Inflammatory macrophage treated with lipopolysaccharide for 4 hours (primary cell): Measurements from ENCODE around the gene AKT3.

ENCODE experiments used
- DNase-seq: peaks from one replicate; pipeline ENCODE4 v3.0.0-alpha.2; 2020

AKT3 gene

DNA sequence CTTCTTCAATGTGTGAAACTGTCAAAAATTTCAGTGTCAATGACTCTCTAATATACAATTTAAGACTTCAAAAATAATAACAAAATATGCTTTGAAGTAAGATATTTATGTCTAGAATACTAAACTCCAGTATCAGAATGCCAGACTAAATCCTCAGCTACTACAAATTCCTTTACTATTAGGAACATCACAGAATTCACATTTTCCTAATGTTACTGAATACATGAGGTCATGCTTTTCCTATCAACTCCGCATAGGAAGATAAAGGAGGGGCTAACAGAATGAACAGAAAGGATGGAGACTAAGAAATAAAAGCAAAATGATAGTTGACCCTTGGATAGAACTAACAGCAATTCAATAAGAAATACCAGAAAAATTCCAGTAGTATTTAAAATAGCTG is 301.5 kb downstream of the AKT3 start:
- no peak for DNase-seq

GRCh38 chr1:243547891-243548290 is 302.2 kb downstream of the AKT3 start:
- no peak for DNase-seq

- no peak for DNase-seq
Observed at GRCh38 chr1:243546457-243546856, 303.6 kb downstream of the AKT3 start.

GRCh38 chr1:243543501-243543900 is 306.5 kb downstream of the AKT3 start:
- DNase-seq = no peak

DNA sequence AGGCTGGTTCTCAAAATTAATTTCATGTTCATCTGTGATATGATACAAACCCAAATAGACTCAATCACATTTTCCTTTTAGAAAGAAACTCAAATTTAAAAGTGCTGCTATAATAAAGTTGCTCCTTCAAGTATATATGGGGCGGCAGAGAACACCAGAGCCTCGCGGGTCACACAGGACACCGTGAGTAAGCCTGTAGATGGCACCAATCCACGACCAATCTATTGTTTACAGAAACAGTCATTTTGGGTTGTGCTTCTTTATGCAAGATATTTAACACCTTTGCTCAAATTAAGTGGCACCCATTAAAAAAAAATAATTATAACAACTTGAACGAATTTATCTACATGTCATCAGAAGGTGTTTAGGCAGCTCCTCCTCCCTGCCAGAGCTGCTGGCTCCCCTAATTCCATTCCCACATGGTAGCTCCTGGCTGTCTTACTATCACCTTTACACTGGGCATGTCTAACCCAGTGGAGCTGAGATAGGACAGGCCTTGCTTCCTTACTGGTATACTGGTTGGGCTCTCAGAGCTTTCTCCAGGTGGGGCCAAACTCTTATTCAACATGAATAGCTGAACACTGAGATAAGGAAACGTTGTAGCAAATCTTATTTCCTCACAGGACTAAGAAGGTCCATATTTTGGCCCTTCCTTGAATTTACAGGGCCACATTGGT is 307.2 kb downstream of the AKT3 start:
- DNase-seq = no peak

- DNase-seq = no peak
Observed at GRCh38 chr1:243539636-243540035, 310.4 kb downstream of the AKT3 start.

GRCh38 chr1:243535014-243535413 is 315.0 kb downstream of the AKT3 start:
- no peak for DNase-seq

DNA sequence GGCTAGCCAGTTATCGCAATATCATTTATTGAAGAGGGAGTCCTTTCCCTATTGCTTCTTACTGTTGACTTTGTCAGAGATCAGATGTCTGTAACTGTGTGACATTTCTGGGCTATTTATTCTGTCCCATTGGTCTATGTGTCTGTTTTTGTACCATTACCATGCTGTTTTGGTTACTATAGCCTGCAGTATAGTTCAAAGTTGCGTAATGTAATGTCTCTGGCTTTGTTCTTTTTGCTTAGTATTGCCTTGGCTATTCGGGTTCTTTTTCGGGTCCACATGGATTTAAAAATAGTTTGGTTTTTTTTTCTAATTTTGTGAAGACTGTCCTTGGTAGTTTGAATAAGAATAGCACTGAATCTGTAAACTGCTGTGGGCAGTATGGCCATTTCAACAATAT is 320.5 kb downstream of the AKT3 start:
- no peak for DNase-seq

GRCh38 chr1:243528459-243529121 is 321.5 kb downstream of the AKT3 start:
- no peak for DNase-seq

- DNase-seq = no peak
Observed at GRCh38 chr1:243526180-243526579, 323.9 kb downstream of the AKT3 start.

GRCh38 chr1:243525085-243525487 is 325.0 kb downstream of the AKT3 start:
- DNase-seq = no peak

- no peak for DNase-seq
Observed at GRCh38 chr1:243523766-243524165, 326.3 kb downstream of the AKT3 start.

DNA sequence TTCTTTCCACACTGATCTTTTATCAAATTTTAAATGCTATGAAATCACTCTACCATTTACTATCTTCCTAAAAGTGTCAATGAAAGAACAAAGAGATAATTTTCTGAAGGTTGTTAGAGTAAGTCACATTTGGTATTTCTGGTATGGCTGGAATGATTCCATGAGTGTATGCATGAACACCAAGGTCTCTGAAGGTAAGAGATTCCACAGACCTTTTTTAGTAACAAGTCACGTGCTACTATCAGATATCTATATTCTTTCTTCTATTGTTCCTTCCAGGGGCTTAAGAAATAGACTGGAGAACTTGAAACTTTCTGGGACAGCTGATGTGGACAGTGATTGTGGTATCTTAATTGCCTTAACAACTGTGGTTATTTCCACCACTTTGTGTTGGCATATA is 329.2 kb downstream of the AKT3 start:
- DNase-seq = no peak

- no peak for DNase-seq
Observed at GRCh38 chr1:243514927-243515326, 335.1 kb downstream of the AKT3 start.

- no peak for DNase-seq
Observed at GRCh38 chr1:243513726-243514491, 336.1 kb downstream of the AKT3 start.

DNA sequence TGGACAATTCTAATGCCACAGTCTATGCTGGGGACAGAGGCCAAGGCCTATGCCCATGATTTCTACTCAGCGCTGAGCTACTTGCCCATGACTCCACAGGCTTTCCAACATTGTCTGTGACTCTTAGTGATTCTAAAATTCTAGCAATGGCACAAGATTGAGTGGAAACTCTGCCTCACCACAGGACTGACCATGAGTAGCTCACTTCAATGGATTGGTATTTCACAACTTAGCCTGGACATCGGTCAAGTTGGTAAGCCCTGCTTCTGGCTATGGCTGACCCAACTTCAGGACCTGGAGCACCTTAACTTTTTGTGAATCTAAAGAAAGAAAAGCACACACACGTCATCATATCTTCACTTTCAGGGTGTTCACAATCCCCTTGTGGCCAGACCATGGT is 339.1 kb downstream of the AKT3 start:
- no peak for DNase-seq

DNA sequence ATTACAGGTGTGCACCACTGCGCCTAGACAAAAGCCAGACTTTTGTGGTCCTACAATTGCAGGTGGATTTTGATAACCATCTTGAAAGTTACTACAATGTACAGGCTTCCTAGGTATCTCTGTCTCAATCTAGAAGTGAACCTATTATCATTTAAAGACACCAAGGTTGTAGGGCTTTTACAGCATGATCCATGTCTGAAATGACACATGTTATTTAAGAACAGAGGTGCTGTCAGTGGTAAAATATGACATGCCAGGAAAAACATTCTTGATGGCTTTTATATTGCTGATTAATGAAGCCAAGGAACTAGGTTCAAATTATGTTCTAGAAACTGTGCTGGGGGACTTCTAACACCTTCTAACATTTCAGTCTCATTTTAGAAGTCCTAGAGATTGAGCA is 341.1 kb downstream of the AKT3 start:
- no peak for DNase-seq

DNA sequence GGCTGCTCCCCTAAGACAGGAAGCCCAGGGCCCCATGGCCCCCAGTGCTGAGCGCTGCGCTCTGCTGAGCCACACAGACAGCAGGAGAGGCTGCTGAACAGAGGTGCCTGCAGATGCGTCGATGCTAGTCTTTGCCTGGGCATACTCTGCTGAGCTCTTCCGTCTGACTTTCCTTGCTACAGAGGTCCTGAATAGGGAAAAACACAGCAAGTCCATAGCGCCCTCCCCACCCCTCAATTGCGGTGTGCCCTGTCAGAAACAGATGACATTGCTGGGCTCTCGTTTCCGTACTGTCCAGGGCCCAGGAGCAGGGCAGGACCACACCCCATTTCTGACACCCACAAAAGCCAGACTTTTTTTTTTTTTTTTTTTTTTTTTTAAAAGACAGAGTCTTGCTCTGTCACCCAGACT is 341.7 kb downstream of the AKT3 start:
- no peak for DNase-seq

DNA sequence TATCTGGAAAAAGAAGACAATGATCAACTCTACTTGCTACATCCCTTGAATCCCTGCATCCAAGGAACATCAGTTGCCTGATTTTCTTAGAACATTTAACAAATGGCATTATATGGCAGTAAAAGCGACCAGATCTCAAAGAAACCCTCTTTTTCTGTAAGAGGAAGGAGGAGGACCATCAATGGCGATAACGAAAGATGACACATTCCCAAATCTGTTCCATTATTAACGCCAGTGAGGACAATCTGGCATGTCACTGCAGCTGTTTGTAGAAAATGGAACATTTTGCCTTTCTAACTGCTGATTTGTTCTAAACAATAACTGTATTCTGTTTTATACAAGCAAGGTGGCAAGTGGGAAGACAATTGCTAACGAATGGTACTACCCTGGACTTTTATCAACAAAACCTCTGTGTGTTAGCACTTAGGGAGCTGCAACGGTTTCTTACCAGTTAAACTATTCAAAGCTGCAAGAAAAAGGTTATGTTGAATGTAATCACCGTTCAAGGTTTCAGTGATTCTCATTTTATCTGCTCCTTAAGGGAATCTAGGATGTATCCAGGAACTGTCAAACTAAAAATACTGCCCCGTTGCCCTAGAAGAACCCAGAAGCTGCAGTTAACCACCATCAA is 342.3 kb downstream of the AKT3 start:
- no peak for DNase-seq

DNA sequence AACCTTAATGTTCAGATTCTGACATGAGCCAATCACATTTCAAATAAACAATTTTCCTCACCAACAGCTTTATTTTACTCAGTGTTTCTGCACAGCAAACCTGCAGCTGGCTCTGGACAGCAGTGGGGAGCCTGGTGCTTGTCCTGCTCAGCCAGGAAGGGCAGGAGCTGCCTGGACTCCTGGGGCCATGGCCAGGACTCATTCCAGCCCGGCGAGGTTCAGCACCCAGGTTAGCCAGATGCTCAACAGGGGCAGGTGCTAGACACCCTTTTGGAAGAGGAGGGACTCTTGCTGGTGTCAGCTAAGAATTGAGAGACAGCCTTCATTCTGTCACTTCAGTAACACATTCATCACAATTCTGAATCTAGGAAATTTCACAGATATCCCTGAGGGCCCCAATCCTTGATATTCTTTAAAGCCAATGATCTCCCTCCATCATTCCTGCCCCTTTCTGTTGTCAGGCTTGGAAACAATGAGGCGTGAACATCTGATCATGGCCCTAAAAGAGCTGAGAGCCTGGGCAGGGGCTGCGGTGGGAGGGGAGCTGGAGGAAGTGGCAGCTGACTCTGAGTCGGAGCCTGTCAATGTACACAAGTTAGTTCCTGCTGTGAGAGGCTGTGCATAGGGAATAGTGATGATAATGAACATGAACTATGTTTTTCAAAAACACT is 342.9 kb downstream of the AKT3 start:
- peak; percentile 37 for DNase-seq

GRCh38 chr1:243505986-243506689 is 343.9 kb downstream of the AKT3 start:
- DNase-seq = no peak

- no peak for DNase-seq
Observed at GRCh38 chr1:243503155-243503554, 346.9 kb downstream of the AKT3 start.
